Activated effector memory CD4-positive, alpha-beta T cell treated with anti-CD3 and anti-CD28 coated beads, Interleukin-2, amount 50 U/mL, for 16 hours (primary cell): ENCODE results near the gene TMEM135.
"Not testable (repeated sequence)": the region's sequence is repeated elsewhere in the genome, so short reads cannot be mapped to it uniquely, and the experiment has no call there.

Experiments used
- DNase-seq: peaks from one replicate; pipeline ENCODE4 v3.0.0-alpha.2; 2020

TMEM135 gene

GRCh38 chr11:87143641-87144040 lies 105.9 kb downstream of the TMEM135 start:
- DNase-seq, result no peak

GRCh38 chr11:87144252-87144651 lies 106.5 kb downstream of the TMEM135 start:
- DNase-seq, result no peak

GRCh38 chr11:87148749-87149148 lies 111.0 kb downstream of the TMEM135 start:
- no peak for DNase-seq

GRCh38 chr11:87149782-87150181 lies 112.0 kb downstream of the TMEM135 start:
- not testable (repeated sequence) for DNase-seq

GRCh38 chr11:87150936-87151335 lies 113.2 kb downstream of the TMEM135 start:
- no peak for DNase-seq

GRCh38 chr11:87154246-87154645 lies 116.5 kb downstream of the TMEM135 start:
- no peak for DNase-seq

- no peak for DNase-seq
Measured at GRCh38 chr11:87156970-87157369, 119.2 kb downstream of the TMEM135 start.

- DNase-seq, result not testable (repeated sequence)
Measured at GRCh38 chr11:87169076-87169475, 131.3 kb downstream of the TMEM135 start.

- no peak for DNase-seq
Measured at GRCh38 chr11:87173185-87174039, 135.7 kb downstream of the TMEM135 start.

- DNase-seq, result no peak
Measured at GRCh38 chr11:87174870-87175269, 137.1 kb downstream of the TMEM135 start.

- DNase-seq, result no peak
Measured at GRCh38 chr11:87176044-87176443, 138.3 kb downstream of the TMEM135 start.

GRCh38 chr11:87179621-87180020 lies 141.9 kb downstream of the TMEM135 start:
- no peak for DNase-seq

GRCh38 chr11:87180742-87181141 lies 143.0 kb downstream of the TMEM135 start:
- no peak for DNase-seq

GRCh38 chr11:87181143-87181542 lies 143.4 kb downstream of the TMEM135 start:
- DNase-seq, result no peak

GRCh38 chr11:87185228-87185627 lies 147.5 kb downstream of the TMEM135 start:
- DNase-seq, result no peak

- no peak for DNase-seq
Measured at GRCh38 chr11:87187076-87187475, 149.3 kb downstream of the TMEM135 start.

- no peak for DNase-seq
Measured at GRCh38 chr11:87187930-87188329, 150.2 kb downstream of the TMEM135 start.

GRCh38 chr11:87188396-87188795 lies 150.7 kb downstream of the TMEM135 start:
- DNase-seq, result not testable (repeated sequence)

- DNase-seq, result not testable (repeated sequence)
Measured at GRCh38 chr11:87188921-87189320, 151.2 kb downstream of the TMEM135 start.

GRCh38 chr11:87190071-87190470 lies 152.3 kb downstream of the TMEM135 start:
- no peak for DNase-seq

- DNase-seq, result no peak
Measured at GRCh38 chr11:87193756-87194470, 156.2 kb downstream of the TMEM135 start.

GRCh38 chr11:87194985-87195820 lies 157.5 kb downstream of the TMEM135 start:
- DNase-seq, result no peak

- DNase-seq, result no peak
Measured at GRCh38 chr11:87198266-87198881, 160.6 kb downstream of the TMEM135 start.
